ENCODE data around the gene BDH1.

The BDH1 gene

GRCh38 chr3:197533396-197533795 lies 22.4 kb downstream of the BDH1 start:
- WGBS = 97% methylated on average over 10 of the region's 10 CpGs
- no peak overlapping the region for H2BK5ac ChIP-seq (ENCODE audit: low read depth, low read length, poor library complexity, severe bottlenecking)
- no peak overlapping the region for H2BK120ac ChIP-seq (ENCODE audit: low read depth, low read length)
- H3K4me2 ChIP-seq (ENCODE audit: low read length, poor library complexity, severe bottlenecking) = no peak overlapping the region
- no peak overlapping the region for H2BK15ac ChIP-seq (ENCODE audit: low read depth, poor library complexity, severe bottlenecking)
- no peaks in the 10 kb centered on the region for H3K4me1 ChIP-seq (ENCODE audit: control insufficient read depth, insufficient read depth, low read depth, low read length)
- H4K8ac ChIP-seq (ENCODE audit: low read length) = no peak overlapping the region
- DNase-seq = no peak
- no peak overlapping the region for H2AK5ac ChIP-seq (ENCODE audit: low read length, severe bottlenecking)
- no peak overlapping the region for H3K14ac ChIP-seq (ENCODE audit: low read length in 2 of 2)
- H2BK12ac ChIP-seq (ENCODE audit: low read length in 2 of 2) = no peak overlapping the region
- no peak overlapping the region for H3K9ac ChIP-seq (ENCODE audit: low read length)
- H4K91ac ChIP-seq (ENCODE audit: low read length) = no peak overlapping the region
- no peak overlapping the region for H3K23ac ChIP-seq (ENCODE audit: low read length in 2 of 2)
- no peaks in the 10 kb centered on the region for H3K9me3 ChIP-seq (ENCODE audit: control insufficient read depth, low read length)
- H2AFZ ChIP-seq (ENCODE audit: low read depth, low read length) = no peak overlapping the region
- no peaks in the 10 kb centered on the region for H3K27me3 ChIP-seq (ENCODE audit: control insufficient read depth in 1 of 2, insufficient read depth in 1 of 2, low read length in 2 of 2)
- no peak overlapping the region for H3K27ac ChIP-seq (ENCODE audit: low read length, poor library complexity, severe bottlenecking)
- no peak overlapping the region for H3K18ac ChIP-seq (ENCODE audit: low read depth in 1 of 2, low read length in 2 of 2)
- no peaks in the 10 kb centered on the region for H3K79me1 ChIP-seq (replicated peaks; ENCODE audit: low read length, poor library complexity, severe bottlenecking)
- H3K4ac ChIP-seq (ENCODE audit: low read depth in 1 of 2, low read length in 2 of 2) = no peak overlapping the region
- no peak overlapping the region for H3K4me3 ChIP-seq (ENCODE audit: insufficient read depth in 1 of 2, low read depth in 1 of 2, low read length in 2 of 2)
- peaks cover 8 to 15% of the 10 kb centered on the region in 2 experiments for H3K36me3 ChIP-seq (ENCODE audit: control insufficient read depth in 1 of 2, insufficient read depth in 2 of 2, low read depth in 1 of 2, low read length in 2 of 2)

- H2AK5ac ChIP-seq (ENCODE audit: low read length, severe bottlenecking) = no peak overlapping the region
- H3K9ac ChIP-seq (ENCODE audit: low read length) = no peak overlapping the region
- no peaks in the 10 kb centered on the region for H3K9me3 ChIP-seq (ENCODE audit: control insufficient read depth, low read length)
- no peak overlapping the region for H4K8ac ChIP-seq (ENCODE audit: low read length)
- DNase-seq = no peak
- peaks cover 8 to 18% of the 10 kb centered on the region in 2 experiments for H3K36me3 ChIP-seq (ENCODE audit: control insufficient read depth in 1 of 2, insufficient read depth in 2 of 2, low read depth in 1 of 2, low read length in 2 of 2)
- no peaks in the 10 kb centered on the region for H3K79me1 ChIP-seq (replicated peaks; ENCODE audit: low read length, poor library complexity, severe bottlenecking)
- H3K23ac ChIP-seq (ENCODE audit: low read length in 2 of 2) = no peak overlapping the region
- no peak overlapping the region for H3K27ac ChIP-seq (ENCODE audit: low read length, poor library complexity, severe bottlenecking)
- H3K4me2 ChIP-seq (ENCODE audit: low read length, poor library complexity, severe bottlenecking) = no peak overlapping the region
- no peak overlapping the region for H2BK120ac ChIP-seq (ENCODE audit: low read depth, low read length)
- no peak overlapping the region for H2AFZ ChIP-seq (ENCODE audit: low read depth, low read length)
- WGBS = 87% methylated on average over 3 of the region's 3 CpGs
- no peak overlapping the region for H4K91ac ChIP-seq (ENCODE audit: low read length)
- no peak overlapping the region for H3K4me3 ChIP-seq (ENCODE audit: insufficient read depth in 1 of 2, low read depth in 1 of 2, low read length in 2 of 2)
- no peak overlapping the region for H2BK5ac ChIP-seq (ENCODE audit: low read depth, low read length, poor library complexity, severe bottlenecking)
- no peak overlapping the region for H3K14ac ChIP-seq (ENCODE audit: low read length in 2 of 2)
- peaks cover 0 to 3% of the 10 kb centered on the region in 2 experiments for H3K27me3 ChIP-seq (ENCODE audit: control insufficient read depth in 1 of 2, insufficient read depth in 1 of 2, low read length in 2 of 2)
- H2BK15ac ChIP-seq (ENCODE audit: low read depth, poor library complexity, severe bottlenecking) = no peak overlapping the region
- no peak overlapping the region for H3K18ac ChIP-seq (ENCODE audit: low read depth in 1 of 2, low read length in 2 of 2)
- H3K4ac ChIP-seq (ENCODE audit: low read depth in 1 of 2, low read length in 2 of 2) = no peak overlapping the region
- H3K4me1 ChIP-seq (ENCODE audit: control insufficient read depth, insufficient read depth, low read depth, low read length) = no peaks in the 10 kb centered on the region
- H2BK12ac ChIP-seq (ENCODE audit: low read length in 2 of 2) = no peak overlapping the region
Measured at GRCh38 chr3:197532388-197532787, 23.4 kb downstream of the BDH1 start.

GRCh38 chr3:197528190-197528589 lies 27.6 kb downstream of the BDH1 start:
- Histone ChIP-seq H3K9ac (ENCODE audit: low read length) (no peak overlapping the region), H3K4me3 (ENCODE audit: insufficient read depth in 1 of 2, low read depth in 1 of 2, low read length in 2 of 2) (no peak overlapping the region), H3K9me3 (ENCODE audit: control insufficient read depth, low read length) (no peaks in the 10 kb centered on the region), H3K18ac (ENCODE audit: low read depth in 1 of 2, low read length in 2 of 2) (no peak overlapping the region), H4K8ac (ENCODE audit: low read length) (no peak overlapping the region), H3K4me1 (ENCODE audit: control insufficient read depth, insufficient read depth, low read depth, low read length) (peaks cover under 1% of the 10 kb centered on the region), H2BK120ac (ENCODE audit: low read depth, low read length) (no peak overlapping the region), H2BK12ac (ENCODE audit: low read length in 2 of 2) (no peak overlapping the region), H3K79me1 (replicated peaks; ENCODE audit: low read length, poor library complexity, severe bottlenecking) (no peaks in the 10 kb centered on the region), H3K27ac (ENCODE audit: low read length, poor library complexity, severe bottlenecking) (no peak overlapping the region), H2BK5ac (ENCODE audit: low read depth, low read length, poor library complexity, severe bottlenecking) (no peak overlapping the region), H4K91ac (ENCODE audit: low read length) (no peak overlapping the region), H3K4ac (ENCODE audit: low read depth in 1 of 2, low read length in 2 of 2) (no peak overlapping the region), H3K4me2 (ENCODE audit: low read length, poor library complexity, severe bottlenecking) (no peak overlapping the region), H2AFZ (ENCODE audit: low read depth, low read length) (no peak overlapping the region), H3K23ac (ENCODE audit: low read length in 2 of 2) (no peak overlapping the region), H2BK15ac (ENCODE audit: low read depth, poor library complexity, severe bottlenecking) (no peak overlapping the region), H3K36me3 (ENCODE audit: control insufficient read depth in 1 of 2, insufficient read depth in 2 of 2, low read depth in 1 of 2, low read length in 2 of 2) (peaks cover 8 to 38% of the 10 kb centered on the region in 2 experiments), H2AK5ac (ENCODE audit: low read length, severe bottlenecking) (no peak overlapping the region), H3K27me3 (ENCODE audit: control insufficient read depth in 1 of 2, insufficient read depth in 1 of 2, low read length in 2 of 2) (peaks cover 0 to 40% of the 10 kb centered on the region in 2 experiments), H3K14ac (ENCODE audit: low read length in 2 of 2) (no peak overlapping the region)
- DNase-seq = no peak
- WGBS = 56% methylated on average over 6 of the region's 6 CpGs

- DNase-seq = no peak
- no peak overlapping the region for H2BK120ac ChIP-seq (ENCODE audit: low read depth, low read length)
- H3K4me1 ChIP-seq (ENCODE audit: control insufficient read depth, insufficient read depth, low read depth, low read length) = peaks cover 6% of the 10 kb centered on the region
- H3K9me3 ChIP-seq (ENCODE audit: control insufficient read depth, low read length) = no peaks in the 10 kb centered on the region
- WGBS = 70% methylated on average over 5 of the region's 5 CpGs
- H3K27ac ChIP-seq (ENCODE audit: low read length, poor library complexity, severe bottlenecking) = no peak overlapping the region
- no peak overlapping the region for H2AK5ac ChIP-seq (ENCODE audit: low read length, severe bottlenecking)
- H3K4me2 ChIP-seq (ENCODE audit: low read length, poor library complexity, severe bottlenecking) = no peak overlapping the region
- H2AFZ ChIP-seq (ENCODE audit: low read depth, low read length) = no peak overlapping the region
- no peaks in the 10 kb centered on the region for H3K79me1 ChIP-seq (replicated peaks; ENCODE audit: low read length, poor library complexity, severe bottlenecking)
- no peak overlapping the region for H3K4ac ChIP-seq (ENCODE audit: low read depth in 1 of 2, low read length in 2 of 2)
- no peak overlapping the region for H2BK12ac ChIP-seq (ENCODE audit: low read length in 2 of 2)
- H3K36me3 ChIP-seq (ENCODE audit: control insufficient read depth in 1 of 2, insufficient read depth in 2 of 2, low read depth in 1 of 2, low read length in 2 of 2) = peaks cover 8 to 36% of the 10 kb centered on the region in 2 experiments
- H3K23ac ChIP-seq (ENCODE audit: low read length in 2 of 2) = no peak overlapping the region
- H4K91ac ChIP-seq (ENCODE audit: low read length) = no peak overlapping the region
- H2BK5ac ChIP-seq (ENCODE audit: low read depth, low read length, poor library complexity, severe bottlenecking) = no peak overlapping the region
- no peak overlapping the region for H3K4me3 ChIP-seq (ENCODE audit: insufficient read depth in 1 of 2, low read depth in 1 of 2, low read length in 2 of 2)
- H3K27me3 ChIP-seq (ENCODE audit: control insufficient read depth in 1 of 2, insufficient read depth in 1 of 2, low read length in 2 of 2) = peaks cover 0 to 40% of the 10 kb centered on the region in 2 experiments
- no peak overlapping the region for H3K14ac ChIP-seq (ENCODE audit: low read length in 2 of 2)
- H4K8ac ChIP-seq (ENCODE audit: low read length) = no peak overlapping the region
- no peak overlapping the region for H3K18ac ChIP-seq (ENCODE audit: low read depth in 1 of 2, low read length in 2 of 2)
- H3K9ac ChIP-seq (ENCODE audit: low read length) = no peak overlapping the region
- H2BK15ac ChIP-seq (ENCODE audit: low read depth, poor library complexity, severe bottlenecking) = no peak overlapping the region
Measured at GRCh38 chr3:197527569-197527968, 28.2 kb downstream of the BDH1 start.
